CD1c-positive myeloid dendritic cell (primary cell): ENCODE results near the gene TSGA10.
A peak's percentile ranks its signal among the peaks of the same experiment; 100 is the strongest.
"Not testable (repeated sequence)": the region's sequence is repeated elsewhere in the genome, so short reads cannot be mapped to it uniquely, and the experiment has no call there.

Experiments used
- DNase-seq: peaks from one replicate; pipeline ENCODE4 v3.0.0-alpha.2; 2016; ENCODE audit errors: extremely low spot score

TSGA10 gene

DNA sequence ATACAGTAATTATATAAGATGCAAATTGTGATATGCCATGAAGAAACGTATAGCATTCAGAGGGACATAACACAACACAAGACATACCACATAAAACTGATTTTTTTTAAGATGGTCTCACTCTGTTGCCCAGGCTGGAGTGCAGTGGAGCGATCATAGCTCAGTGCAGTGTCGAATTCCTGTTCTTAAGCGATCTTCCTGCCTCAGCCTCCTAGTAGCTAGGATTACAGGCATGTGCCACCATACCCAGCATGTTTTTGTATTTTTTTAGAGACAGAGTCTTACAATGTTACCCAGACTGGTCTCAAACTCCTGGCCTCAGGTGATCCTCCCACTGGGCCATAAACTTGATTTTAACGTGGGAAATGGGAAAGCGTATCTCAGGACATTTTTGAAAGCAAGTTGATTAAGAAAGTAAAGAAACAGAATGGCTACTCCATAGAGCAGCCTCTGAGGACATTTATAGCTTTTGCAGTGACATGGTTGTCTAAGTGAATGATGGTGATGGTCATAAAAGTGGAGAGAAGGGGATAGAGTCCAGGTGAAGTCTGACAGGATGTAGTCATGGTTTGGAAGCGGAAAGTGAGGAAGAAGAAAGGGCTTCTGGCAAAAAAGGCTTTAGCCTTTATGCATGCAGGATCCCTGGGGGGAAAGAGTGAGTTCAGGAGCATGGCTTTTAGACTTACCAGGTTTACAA is 2.4 kb downstream of the TSGA10 start:
- no peak for DNase-seq

DNA sequence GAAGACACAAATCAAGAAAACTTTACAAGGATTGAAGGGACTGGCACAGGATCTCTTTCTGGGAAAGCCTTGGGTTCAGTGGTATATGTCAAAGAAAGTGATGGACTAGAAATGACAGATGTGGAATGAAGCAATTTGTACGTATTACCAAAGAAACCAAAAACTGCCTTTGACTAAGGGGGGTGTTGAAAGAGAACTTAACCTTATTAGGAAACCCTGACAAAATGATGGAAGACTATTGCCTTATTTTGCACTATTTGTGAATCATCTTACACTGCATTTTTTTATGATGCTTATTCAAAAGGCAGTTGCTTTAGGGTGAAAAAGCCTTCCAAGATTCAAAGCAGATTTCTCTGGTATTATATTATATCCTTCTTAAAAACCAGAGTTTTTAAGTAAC is 4.0 kb downstream of the TSGA10 start:
- peak; percentile 38 for DNase-seq

DNA sequence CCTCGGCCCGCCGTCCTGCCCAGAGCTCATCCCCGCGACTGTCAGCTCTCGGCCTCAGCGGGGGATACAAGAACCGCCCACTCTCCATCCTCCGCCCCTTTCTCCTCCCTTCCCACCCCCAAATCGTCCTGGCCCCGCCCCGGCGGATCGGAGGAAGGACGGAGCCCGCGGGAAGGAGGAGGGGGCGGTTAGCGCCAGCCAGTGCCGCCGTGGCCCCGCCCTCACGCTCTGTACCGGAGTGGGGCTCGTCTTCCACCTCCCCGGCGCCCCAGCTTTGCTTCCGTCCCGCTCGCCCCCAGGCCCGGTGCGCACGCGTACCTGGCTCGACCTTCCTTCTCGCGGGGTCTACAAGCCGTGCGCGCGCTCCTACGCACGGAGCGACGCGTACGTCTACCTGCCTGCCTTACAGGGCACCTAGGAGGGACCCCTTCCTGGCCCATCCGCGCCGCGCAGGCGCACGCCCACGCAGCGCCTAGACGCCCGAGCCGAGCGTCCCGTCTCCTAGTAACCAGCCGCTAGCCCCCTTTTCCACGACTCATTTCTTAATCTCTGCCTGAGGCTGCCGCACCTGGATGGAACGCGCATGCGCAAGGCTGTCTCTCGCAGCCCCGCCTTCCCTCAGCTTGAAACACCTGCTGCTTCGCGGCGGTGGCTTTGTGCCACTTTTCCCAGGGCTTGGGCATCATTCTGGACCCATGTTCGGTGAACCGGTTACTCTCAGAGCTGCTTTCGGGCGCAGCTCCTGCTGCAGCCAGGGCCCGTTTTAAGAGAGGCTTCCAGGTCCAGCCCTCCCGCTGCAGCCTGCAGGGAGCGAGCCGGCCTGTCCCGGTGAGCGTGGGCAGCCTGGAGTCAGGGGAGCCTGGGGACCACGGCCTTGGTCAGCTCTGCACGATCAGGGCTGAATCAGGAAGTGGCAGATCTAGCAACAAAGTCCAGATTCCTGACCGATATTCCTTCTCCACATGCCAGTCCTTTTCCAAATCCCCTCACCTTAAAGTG is 13.3 kb downstream of the TSGA10 start, which contains the start of gene C2orf15:
Gene C2orf15, plus strand, starts transcription at position 598 of the 999 bp plus-strand sequence. CDS start 8,852 bp downstream, outside the sequence.
- DNase-seq, result peak; percentile 90

DNA sequence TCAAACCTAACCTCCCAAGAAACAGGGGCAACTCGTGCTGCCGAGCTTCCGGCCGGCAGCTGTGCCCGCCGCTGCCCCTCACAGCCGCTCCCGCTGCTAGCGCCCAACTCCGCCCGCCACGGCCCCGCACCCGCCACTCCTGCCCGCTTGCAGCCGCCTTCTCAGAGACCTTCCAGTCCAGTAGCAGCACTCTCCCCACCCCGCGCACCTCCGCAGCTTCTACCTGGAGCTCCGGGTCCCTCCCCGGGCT is 14.0 kb downstream of the TSGA10 start:
- peak; percentile 48 for DNase-seq

DNA sequence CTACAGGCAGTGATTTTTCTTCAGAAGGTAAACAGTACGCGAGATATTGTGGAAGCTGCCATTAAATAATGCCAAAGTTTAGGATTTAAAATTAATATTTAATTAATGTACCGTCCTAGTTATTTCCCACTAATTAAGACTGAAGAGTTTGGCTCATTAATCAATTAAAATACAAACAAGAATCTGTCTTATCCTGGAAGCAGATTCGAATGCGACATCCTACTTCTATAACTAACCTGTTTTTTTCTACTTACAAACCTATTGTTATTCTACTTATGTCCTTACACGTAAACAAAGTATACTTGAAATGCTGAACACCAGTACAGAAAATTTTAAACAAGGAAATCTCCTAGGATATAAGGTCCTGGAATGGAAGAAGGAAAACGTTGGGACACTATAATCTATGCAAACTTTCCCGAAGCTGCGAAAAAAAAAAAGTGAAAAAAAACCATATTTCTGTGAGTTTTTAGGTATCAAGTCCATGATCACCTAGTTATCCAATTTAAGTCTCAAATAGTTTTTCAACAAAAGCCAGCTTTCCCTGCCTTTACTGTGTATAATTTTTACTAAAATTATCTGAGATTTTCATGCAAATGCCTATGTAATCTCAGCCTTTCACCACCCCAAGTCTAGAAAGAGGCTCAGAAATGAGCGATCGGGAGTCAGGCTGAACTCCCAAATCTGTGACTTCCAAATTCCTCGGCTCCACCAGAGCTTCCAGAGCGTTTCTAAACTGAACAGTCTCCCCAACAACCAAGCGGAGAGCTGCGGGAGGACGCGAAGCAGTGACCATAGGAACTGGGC is 14.5 kb downstream of the TSGA10 start:
- DNase-seq, result no peak

DNA sequence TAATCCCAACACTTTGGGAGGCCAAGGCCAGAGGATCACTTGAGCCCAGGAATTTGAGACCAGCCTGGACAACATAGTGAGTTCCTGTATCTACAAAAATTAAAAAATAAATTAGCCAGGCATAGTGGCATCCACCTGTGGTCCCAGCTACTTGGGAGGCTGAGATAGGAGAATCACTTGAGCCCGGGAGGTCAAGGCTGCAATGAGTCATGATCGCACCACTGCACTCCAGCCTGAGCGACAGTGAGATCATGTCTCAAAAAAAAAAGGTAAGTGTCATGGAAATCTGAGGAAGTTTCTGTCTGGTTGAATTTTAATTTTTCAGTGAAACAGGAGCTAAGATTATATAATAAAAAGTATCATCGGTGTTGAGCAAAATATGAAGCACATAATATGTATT is 15.7 kb downstream of the TSGA10 start:
- no peak for DNase-seq

DNA sequence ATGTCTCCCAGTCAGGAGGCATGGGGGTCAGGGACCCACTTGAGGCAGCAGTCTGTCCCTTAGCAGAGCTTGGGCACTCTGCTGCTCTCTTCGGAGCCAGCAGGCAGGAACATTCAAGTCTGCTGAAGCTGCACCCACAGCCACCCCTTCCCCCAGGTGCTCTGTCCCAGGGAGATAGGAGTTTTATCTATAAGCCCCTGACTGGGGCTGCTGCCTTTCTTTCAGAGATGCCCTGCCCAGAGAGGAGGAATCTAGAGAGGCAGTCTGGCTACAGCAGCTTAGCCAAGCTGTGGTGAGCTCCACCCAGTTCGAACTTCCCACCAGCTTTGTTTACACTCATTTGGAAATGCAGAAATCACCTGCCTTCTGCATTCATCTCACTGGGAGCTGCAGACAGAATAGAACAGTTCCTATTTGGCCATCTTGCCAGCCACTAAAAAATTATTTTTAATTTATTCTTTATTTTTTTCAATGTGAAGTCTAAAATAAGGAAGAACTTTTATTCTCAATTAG is 19.6 kb downstream of the TSGA10 start:
- DNase-seq, result not testable (repeated sequence)

DNA sequence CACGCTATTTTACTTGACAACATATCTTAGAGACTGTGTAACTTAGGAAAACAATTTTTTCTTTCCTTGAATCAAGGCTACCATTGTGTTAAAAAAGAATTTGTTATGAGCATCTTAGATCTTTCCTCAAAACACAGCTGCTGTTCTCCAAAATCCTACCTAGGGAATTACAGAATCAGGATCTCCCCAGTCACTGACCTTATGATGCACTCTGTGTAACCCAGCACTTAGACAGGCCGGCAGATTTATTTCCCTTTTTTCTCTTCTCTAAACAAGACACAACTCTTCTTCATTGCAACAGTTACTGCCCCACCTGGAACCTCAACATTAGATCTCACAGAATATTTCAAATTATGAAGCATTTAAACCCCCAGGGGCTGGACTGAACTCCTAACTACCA is 26.8 kb downstream of the TSGA10 start:
- no peak for DNase-seq

DNA sequence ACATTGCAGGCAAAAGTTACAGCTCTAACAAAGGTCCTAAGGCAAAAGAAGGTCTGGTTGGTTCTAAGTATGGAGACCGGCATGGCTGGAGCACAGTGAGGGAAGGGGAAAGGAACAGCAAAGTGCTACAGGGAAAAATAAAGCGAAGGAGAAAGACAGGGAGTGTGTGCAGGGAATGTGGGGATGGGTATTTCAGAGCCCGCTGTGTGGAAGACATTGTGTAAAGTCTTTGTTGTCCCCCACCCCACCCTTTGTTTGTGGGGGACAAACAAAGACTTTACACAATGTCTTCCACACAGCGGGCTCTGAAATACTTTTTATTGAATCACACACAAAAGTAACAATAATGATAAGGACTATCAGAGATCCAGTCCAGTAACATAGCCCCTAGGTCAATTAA is 42.1 kb downstream of the TSGA10 start:
- no peak for DNase-seq

DNA sequence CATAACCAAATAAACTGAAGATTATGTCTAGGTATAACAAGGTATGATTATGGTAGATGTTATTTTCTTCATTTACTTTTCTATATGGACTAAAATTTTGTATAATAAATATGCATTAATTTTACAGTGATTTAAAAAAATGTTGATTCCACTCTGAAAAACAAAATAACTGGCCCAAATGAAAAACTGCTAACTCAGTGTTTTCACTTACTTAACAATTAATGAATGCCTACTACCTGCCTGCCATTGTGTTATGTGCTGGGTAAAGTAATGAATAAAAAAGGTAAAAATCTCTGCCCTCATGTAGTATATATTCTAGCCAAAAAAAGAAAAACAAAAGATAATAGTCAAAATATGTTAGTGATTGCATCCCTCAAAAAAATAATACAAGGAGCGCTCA is 42.8 kb downstream of the TSGA10 start:
- no peak for DNase-seq

DNA sequence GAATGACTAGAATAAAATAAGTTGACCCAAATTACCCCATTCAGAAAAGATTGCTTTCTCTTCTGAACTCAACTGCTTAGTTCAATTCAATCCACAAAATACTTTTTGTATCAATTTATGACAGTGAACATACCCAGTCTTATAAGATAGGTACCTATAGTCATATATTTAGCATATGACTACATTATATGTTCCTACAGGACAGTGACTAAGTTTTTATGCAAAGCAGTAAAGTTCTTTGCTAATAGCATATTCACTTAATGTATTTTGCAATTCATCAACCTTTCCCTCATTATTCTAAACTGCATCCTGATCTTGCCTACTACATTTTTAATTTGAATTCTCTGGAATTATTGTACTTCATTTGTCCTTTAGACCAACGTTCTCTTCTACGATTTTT is 43.5 kb downstream of the TSGA10 start:
- no peak for DNase-seq

DNA sequence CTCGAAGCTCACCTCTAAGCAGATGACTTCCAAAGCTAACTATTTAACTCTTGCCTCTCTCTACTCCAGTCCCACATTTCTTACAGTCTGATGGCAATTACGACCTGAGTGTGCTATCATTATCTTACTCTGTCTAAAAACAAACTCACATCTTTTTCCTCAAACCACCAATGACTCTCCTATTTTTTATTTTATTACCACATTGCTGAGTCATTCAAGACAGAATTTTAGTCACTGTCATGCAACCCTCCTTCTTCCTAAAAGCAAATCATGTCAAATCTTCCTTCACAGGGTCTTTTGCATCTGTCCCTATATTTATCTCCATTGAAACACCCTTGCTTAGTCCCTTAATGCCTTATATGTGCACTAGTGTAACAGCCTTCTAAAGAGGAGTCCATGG is 47.8 kb downstream of the TSGA10 start:
- DNase-seq, result no peak

DNA sequence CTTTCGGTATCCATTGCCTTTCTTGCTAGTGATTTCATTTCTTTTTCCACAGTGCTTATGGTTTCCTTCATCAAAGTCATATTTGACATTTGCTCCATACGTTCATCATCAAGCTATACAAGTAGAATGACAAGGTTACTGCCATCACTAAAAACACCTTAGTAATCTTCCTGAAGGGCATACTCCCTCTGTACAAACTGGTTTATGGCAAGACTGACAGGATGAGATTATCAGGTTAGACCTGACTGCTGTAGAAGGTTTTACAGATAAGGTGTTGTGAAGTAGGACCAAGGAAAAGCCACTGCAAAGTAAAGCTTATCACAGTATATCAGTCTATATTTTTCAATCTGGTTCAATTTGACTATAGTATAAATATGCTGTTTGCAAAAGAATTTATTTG is 50.7 kb downstream of the TSGA10 start:
- DNase-seq, result no peak

DNA sequence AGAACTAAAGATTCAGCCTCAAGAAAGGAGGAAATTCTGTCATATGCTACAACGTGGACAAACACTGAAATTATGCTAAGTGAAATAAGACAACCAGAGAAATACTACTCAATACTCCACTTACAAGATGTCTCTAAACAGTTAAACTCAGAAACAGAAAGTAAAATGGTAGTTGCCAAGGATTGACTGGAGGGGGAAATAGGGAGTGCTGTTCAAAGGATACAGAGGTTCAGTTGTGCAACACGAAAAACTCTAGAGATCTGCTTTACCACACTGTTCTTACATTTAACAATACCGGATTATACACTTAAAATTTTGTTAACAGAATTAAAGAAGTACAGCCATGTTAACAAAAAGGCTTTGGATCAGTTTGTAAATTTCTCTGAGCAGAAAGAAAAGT is 53.0 kb downstream of the TSGA10 start:
- no peak for DNase-seq

DNA sequence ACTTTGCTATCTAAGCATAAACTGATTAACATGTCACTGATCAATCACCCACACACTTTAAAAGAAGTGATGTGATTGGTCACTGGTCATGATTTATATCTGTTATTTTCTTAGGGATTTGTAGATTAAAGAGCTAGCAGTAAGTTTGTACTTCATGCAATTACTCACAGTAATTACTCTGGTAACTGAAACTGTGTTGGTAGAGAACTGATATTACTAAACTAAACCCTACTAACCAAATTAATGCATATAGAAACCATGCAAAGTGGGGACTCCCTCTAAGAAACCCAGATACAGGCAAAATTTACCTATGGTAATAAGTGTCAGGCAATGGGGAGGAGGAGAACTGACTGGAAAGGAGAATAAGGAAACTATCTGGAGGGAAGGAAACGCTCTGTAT is 58.0 kb downstream of the TSGA10 start:
- DNase-seq, result no peak

DNA sequence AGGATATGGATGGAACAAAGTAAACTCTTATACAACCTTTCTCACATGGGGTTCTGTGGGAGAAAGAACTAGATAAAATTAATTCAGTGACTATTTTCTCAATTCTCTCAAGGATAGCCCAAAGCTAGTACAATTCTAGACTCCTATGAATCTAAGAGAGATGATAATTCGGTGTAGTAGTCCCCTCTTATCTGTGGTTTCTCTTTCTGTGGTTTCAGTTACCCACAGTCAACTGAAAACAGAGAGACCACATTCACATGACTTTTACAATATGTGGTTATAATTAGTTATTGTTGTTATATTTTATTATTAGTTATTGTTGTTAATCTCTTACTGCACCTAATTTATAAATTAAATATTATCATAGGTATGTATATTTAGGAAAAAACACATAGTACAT is 66.7 kb downstream of the TSGA10 start:
- no peak for DNase-seq

DNA sequence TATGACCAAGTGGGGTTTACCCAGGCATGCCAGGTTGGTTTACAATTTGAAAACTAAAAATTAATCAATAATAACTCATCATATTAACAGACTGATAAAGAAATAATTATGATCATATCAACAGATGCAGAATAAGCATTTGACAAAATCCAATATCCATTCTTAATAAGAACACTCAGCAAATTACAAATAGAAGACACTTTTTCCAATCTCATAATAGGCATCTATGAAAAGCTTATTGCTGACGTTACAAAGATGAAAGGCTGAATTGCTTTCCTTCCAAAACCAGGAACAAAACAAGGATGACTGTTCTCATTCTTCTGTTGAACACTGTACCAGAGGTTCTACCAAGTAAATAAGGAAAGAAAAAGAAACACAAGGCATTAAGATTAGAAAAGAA is 68.4 kb downstream of the TSGA10 start:
- DNase-seq, result no peak

DNA sequence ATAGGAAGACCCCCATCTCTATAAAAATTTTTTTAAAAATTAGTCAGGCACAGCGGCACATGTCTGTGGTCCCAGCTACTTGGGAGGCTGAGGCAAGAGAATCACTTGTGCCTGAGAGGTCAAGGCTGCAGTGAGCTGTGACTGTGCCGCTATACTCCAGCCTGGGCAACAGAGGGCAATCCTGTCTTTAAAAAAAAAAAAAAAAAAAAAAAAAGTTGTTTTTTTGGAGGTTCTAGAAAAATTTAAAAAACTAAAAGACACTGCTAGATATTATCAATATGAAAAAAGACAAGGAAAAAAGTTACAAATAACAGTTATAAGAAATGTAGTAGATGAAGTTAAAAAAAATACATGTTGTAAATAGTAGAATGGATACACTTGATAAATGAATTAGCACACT is 69.3 kb downstream of the TSGA10 start:
- no peak for DNase-seq

DNA sequence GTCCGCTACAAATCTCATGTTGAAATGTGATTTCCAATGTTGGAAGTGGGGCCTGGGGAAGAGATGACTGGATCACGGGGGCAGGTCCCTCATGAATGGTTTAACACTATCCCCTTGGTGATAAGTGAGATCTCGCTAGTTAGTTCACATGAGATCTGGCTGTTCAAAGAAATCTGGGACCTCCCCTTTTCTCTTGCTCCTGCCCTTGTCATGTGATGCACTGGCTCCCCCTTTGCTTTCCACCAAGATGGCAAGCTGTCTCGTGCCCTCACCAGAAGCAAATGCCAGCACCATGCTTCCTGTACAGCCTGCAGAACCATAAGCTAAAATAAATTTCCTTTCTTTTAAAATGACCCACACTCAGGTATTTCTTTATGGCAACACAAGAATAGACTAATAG is 70.5 kb downstream of the TSGA10 start:
- no peak for DNase-seq

DNA sequence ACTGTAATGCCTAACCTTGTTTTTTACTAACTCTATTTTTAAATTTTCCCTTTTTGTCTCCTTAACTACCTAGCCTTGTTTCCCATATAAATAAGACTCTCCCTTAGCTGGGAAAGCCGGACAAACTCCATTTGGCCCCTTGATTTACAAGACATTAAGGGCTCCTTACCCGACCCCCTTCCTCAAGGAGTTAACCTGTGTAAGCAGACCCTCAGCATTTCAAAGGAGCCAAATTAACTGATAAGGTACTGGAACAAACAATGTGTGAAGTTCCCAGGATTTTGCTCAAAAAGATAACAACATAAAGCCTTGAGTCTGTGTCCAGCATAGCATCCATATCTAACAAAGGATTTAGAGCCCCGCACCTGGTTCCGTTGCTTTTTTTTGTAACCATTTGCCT is 72.9 kb downstream of the TSGA10 start:
- no peak for DNase-seq

DNA sequence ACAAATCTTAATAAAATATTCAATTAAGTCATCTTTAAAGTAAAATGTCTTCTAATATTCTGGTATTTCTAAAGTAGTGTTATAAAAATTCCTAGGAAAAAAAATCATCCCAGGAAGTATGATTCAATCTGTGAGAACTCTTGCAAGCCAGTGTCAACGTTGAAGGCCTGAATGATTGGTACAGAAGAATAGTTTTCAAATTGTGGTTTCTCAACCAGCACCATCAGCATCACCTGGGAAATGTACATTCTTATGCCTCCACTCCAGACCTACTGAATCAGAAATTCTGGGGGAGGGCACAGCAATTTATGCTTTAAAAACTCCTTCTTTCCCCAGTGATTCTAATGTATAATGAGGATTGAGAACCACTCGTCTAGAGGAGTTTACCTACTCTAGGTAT is 75.5 kb downstream of the TSGA10 start:
- no peak for DNase-seq

DNA sequence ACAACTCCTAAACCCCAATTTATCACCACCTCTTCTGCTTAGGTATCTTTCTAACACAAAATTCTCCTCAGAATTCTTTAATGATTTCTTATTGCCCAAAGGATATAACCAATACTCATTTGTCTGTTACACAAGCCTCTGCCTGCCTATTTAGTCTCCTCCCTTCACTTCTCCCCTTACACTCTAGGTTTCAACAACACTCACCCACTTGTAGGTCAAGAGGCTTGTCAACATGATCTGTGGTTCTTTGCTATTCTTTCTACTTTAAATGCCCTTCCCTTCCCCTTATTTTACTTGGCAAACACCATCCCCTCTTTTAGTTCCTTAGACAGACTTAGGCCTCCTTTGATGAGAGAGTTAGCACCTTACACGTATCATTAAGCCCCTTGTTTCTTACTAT is 82.2 kb downstream of the TSGA10 start:
- DNase-seq, result no peak
